Activated CD4-positive, alpha-beta T cell treated with anti-CD3 and anti-CD28 coated beads, Interleukin-2, amount 50 U/mL, for 4 hours (primary cell): ENCODE data around the gene ABHD11.

Experiments used
- DNase-seq, 2 experiments: peaks; one replicate each; pipeline ENCODE4 v3.0.0-alpha.2; 2020

Gene ABHD11

GRCh38 chr7:73700581-73701134, 37.9 kb downstream of the ABHD11 start:
- no peak for DNase-seq

GRCh38 chr7:73700069-73700423, 38.6 kb downstream of the ABHD11 start:
- no peak for DNase-seq

- DNase-seq = no peak
Observed at GRCh38 chr7:73699370-73700068, 39.1 kb downstream of the ABHD11 start.

GRCh38 chr7:73698410-73698809, 40.2 kb downstream of the ABHD11 start:
- no peak for DNase-seq

- DNase-seq = no peak
Observed at GRCh38 chr7:73696372-73696771, 42.2 kb downstream of the ABHD11 start.

- no peak for DNase-seq
Observed at GRCh38 chr7:73690646-73691045, 48.0 kb downstream of the ABHD11 start.

- DNase-seq = no peak
Observed at GRCh38 chr7:73688288-73688687, 50.3 kb downstream of the ABHD11 start.
